NCI-H2171 treated with DMSO at 0.1 percent for 48 hours (cell line): Measurements from ENCODE around the gene WDR64.
A peak's percentile ranks its signal among the peaks of the same experiment; 100 is the strongest.

ENCODE experiments used
- DNase-seq: peaks from one replicate; lab custom pipeline; 2025; lab: John Stamatoyannopoulos, UW

Gene WDR64

GRCh38 chr1:241652012-241652411 lies at the start of gene WDR64:
WDR64 (plus strand) TSS chr1:241652281; CDS start chr1:241652485, 204 bp downstream.
- no peak for DNase-seq

GRCh38 chr1:241603731-241604245 lies 48.3 kb upstream of the WDR64 start:
- no peak for DNase-seq

DNA sequence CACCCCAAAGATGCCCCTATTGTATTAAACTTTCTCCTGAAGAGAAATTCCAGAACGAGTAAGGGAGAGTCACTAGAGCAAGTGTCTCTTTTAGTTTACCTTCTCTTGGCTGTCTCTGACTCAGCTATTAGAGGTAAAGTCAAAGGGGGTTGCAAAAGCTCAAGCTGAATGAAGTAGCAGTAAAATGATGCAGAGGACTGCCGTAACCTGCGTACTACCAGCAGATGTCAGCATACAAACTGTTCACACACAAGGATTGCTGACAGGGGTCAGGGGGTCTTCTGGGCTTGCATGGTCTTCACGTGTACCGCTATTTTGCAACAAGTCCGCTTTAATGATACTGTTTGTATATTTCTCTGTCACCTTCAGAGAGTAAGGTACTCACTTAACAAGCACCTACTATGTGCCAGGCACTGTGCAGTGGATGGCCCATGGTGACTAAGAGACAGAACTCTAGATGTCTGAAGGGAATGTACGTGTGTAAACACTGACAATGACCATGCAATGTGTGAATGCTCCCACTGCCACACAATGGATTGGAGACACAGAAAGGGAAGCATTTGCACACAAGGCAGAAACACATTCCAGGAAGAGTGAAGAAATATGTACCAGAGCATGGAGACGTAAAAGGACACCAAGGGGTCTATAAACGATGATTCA lies 46.8 kb upstream of the WDR64 start:
- peak; percentile 23 for DNase-seq

DNA sequence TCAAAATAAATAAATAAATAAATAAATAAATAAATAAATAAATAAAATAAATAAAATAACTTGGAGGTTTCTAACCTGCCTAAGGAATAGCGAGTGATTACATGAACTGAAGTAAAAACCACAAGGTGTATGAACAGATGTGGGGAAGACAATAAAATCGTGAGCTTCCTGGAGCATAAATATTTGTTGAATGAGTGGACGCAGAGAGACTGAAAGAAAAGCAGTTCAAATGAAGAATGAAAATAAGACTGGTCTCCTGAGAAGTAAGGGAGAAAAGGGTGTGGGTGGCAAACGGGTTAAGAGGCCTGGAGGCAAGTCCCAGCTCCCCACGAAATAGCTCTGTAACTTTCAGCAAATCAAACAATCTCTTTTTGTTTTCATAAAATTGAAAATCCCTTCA lies 45.5 kb upstream of the WDR64 start:
- no peak for DNase-seq

DNA sequence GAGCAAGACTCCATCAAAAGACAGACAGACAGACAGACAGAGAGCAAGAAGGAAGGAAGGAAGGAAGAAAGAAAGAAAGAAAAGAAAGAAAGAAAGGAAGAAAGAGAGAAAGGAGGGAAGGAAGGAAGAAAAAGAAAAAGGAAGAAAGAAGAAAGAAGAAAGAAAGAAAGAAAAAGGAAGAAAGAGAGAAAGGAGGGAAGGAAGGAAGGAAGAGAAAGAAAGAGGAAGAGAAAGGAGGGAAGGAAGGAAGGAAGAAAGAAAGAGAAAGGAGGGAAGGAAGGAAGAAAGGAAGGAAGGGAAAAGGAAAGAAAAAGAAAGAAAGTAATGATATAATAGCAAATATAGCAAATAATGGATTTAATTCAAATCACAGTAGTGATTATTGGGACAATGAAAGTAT lies 44.6 kb upstream of the WDR64 start:
- no peak for DNase-seq

GRCh38 chr1:241608379-241609033 lies 43.6 kb upstream of the WDR64 start:
- no peak for DNase-seq

DNA sequence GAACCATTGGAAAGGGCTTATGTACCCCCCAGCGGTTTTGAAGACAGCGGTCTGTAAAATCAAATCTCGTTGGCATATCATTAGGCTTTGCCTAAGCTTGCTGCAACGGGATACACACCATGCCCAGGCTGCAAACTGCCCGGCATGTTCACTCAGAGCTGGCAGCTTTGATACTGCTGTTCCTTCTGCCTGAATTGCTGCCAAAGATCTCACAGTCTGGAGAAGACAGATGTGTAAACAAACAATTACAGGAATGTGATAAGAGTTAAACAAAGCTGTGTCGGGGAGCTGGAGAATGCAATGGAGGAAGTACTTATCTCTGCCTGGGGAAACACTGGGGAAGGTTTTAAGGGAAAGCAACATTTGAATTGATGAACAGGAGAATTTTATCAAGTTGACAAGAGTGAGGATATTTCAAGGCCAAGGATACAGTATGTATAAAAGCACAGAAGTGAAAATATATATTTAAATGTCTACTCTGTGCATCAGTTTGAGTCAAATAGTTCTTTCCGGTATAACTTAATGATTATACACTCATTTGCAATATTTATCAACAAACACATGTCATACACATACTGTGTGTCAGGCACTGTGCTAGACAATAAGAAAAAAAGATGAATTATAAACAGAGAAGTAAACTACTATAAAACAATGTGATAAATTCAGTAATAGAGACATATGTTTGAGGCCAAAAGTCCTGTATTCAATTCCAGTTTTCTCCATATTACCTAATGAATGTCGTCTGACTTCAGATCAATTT lies 41.8 kb upstream of the WDR64 start:
- peak; percentile 92 for DNase-seq

DNA sequence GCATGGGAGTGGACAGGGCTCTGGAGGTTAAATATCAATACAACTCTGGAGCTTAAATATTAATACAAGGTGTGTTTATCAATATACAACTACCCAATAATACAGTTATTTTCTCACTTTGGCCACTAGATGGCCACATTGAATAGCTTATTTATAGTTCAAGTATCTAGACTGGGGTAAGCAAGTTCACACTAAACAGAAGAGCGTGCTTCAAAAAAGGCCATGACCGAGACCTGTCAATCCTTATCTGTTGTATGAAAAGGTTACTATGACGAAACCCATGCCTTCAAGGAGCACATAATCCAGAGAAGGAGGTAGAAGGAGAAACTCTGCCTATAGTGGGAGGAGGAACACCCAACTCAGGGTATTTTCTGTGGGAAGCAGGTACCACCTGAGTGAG lies 41.0 kb upstream of the WDR64 start:
- DNase-seq, result peak; percentile 56

GRCh38 chr1:241611736-241612135 lies 40.3 kb upstream of the WDR64 start:
- DNase-seq, result no peak

- DNase-seq, result no peak
Measured at GRCh38 chr1:241612533-241613477, 39.3 kb upstream of the WDR64 start.

DNA sequence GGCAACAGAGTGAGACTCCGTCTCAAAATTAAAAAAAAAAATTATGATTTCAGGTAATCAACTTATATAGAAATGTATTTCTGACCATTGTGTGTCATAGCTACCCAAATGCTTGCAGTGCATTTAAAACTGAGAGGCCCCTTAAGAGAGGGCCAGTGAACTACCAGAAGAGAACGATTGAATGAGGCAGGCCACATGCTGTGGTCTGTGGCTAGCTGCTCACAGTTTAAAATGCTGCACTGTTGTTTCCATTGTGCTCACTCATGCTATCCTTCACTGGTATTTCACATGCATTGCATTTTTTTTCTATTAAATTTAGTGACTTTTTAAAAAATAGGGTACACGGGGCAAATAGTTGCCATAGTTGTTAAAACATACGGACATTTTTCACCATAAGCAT lies 37.9 kb upstream of the WDR64 start:
- no peak for DNase-seq

- DNase-seq, result no peak
Measured at GRCh38 chr1:241614572-241614971, 37.5 kb upstream of the WDR64 start.

GRCh38 chr1:241615043-241615974 lies 36.8 kb upstream of the WDR64 start:
- DNase-seq, result no peak

GRCh38 chr1:241617426-241617825 lies 34.7 kb upstream of the WDR64 start:
- no peak for DNase-seq

DNA sequence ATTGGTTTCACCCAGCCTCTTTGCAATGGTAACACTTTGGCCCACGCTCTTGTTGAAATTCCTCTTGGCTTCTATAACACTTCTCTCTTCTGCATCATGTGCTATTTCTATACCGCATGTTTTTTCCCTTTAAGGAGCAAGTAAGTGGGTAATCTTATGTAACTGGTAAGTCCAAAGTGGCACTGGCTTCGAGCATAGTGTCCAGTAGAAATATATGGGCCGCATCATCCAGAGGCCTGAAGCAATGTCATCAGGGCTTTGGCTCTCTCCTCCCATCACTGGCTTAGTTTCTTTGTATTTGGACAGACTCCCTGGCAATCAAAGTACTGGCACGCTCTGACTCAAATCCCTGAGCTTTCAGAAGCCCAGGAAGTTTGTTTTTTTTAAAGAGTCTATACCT lies 29.4 kb upstream of the WDR64 start:
- no peak for DNase-seq

DNA sequence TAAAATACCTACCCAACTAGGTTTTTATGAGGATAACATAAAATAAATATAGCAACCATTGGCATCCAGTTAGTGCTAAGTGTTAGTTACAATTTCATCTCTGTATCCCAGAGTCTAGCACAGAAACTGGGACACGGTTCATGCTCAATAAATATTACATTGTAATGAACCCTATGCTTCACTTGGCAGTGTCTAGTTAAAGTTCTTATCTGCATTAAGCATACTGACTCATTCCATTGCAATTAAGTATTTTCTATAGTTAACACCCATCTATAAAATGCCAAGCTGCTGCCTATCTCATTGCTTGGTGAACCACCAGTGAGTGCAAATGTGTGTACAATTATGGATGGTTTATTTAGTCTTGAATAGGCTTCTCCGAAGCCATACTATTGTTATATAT lies 27.1 kb upstream of the WDR64 start:
- DNase-seq, result no peak

DNA sequence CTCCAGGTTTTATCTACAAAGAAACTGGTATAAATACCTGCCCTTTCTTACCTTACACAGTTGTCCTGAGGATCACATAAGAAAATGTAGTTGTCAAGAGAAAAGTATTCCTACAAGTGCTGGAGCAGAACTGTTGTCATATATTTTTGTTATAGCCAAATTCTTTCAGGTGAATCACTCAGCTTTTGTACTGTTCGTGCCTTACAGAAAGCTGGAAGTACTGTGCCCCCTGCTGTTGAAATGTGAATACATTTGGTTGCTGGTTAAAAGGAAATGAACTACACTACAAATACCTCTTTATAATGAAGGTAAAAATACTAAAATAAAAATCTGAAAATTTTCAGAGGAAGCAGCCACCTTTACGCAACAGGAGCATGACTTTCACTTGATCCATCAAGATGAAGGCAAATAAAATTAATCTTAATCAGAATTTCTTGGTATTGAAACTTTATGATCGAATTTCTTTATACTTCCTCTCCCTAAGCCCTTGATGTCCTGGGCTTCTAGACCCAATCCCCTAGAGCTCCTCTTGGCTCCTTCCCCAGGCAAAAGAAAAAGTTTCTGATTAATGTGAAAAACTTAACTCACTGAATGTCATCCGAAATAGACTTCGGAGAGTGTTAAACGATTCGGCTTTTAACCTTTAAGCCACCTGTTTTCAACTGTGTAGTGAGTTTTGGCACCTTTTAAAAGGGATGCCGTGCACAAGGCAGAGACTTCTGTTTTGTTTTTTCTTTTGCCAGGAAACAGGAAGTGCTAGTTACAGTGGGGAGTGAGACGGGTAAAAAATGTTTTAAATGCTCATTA lies 24.4 kb upstream of the WDR64 start:
- peak; percentile 5 for DNase-seq

DNA sequence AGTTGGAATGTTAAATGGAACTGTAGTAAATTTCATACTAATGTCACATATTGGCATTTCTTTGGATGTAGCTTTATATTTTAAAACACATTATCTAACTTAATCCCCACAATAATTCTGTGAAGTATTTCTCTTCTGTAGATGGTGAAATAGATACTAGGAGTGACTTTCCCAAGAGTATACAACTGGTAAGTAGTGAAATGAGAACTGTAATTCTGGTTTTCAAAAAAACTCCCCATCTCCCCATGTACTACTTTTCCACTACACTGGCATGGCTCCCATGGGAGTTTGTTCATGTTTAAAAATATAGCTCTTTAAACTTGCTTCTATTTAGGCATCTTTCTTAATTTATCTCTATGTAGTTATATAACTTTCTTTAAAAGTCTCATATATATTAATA lies 22.1 kb upstream of the WDR64 start:
- DNase-seq, result no peak

- no peak for DNase-seq
Measured at GRCh38 chr1:241630476-241630875, 21.6 kb upstream of the WDR64 start.

- DNase-seq, result no peak
Measured at GRCh38 chr1:241630899-241631298, 21.2 kb upstream of the WDR64 start.
